H9 (cell line): ENCODE results near the gene FARP1. TPM values are rescaled to one million over a fixed set of nuclear protein-coding genes. Genes with fewer than 3 reads are reported as not detected.

Source experiments
- DNase-seq: peaks from one replicate; pipeline ENCODE4 v3.0.0-alpha.2; 2017
- H2AFZ ChIP-seq: one replicate; pipeline ENCODE4 v1.6.1; 2013; ENCODE audit warnings: mild to moderate bottlenecking, low read length, control low read depth, moderate library complexity
- H2AK5ac ChIP-seq: 2 replicates; pipeline ENCODE4 v1.6.1; 2013; ENCODE audit warnings: low read length, control low read depth, mixed read lengths; ENCODE audit not compliant: insufficient read length
- H2BK120ac ChIP-seq: one replicate; pipeline ENCODE4 v1.6.1; 2013; ENCODE audit warnings: low read depth, mild to moderate bottlenecking, low read length, control low read depth, inconsistent platforms; ENCODE audit not compliant: poor library complexity, severe bottlenecking
- H2BK12ac ChIP-seq: 2 replicates; pipeline ENCODE4 v1.6.1; 2013; ENCODE audit warnings: low read length, control low read depth, mixed read lengths, low read depth; ENCODE audit not compliant: insufficient read length
- H2BK15ac ChIP-seq: 2 replicates; pipeline ENCODE4 v1.6.1; 2013; ENCODE audit warnings: low read depth, low read length, control low read depth
- H2BK20ac ChIP-seq: one replicate; pipeline ENCODE4 v1.6.1; 2013; ENCODE audit warnings: low read depth, mild to moderate bottlenecking, low read length, control low read depth, inconsistent platforms; ENCODE audit not compliant: poor library complexity, severe bottlenecking
- H2BK5ac ChIP-seq: 2 replicates; pipeline ENCODE4 v1.6.1; 2013; ENCODE audit warnings: low read length, control low read depth, mixed read lengths; ENCODE audit not compliant: insufficient read length
- H3K14ac ChIP-seq: 2 replicates; pipeline ENCODE4 v1.6.1; 2013; ENCODE audit warnings: low read length, control low read depth; ENCODE audit not compliant: insufficient read depth
- H3K18ac ChIP-seq: 2 replicates; pipeline ENCODE4 v1.6.1; 2013; ENCODE audit warnings: low read depth, mild to moderate bottlenecking, mixed read lengths, low read length, control low read depth; ENCODE audit not compliant: insufficient read length
- H3K23ac ChIP-seq: 2 replicates; pipeline ENCODE4 v1.6.1; 2013; ENCODE audit warnings: low read length, control low read depth, mixed read lengths, low read depth; ENCODE audit not compliant: insufficient read length
- H3K23me2 ChIP-seq: 2 replicates; pipeline ENCODE4 v1.6.1; 2013; ENCODE audit warnings: low read depth, mild to moderate bottlenecking, mixed read lengths, low read length, control low read depth; ENCODE audit not compliant: insufficient read length, poor library complexity, severe bottlenecking
- H3K27ac ChIP-seq: 2 replicates; pipeline ENCODE4 v1.5.1; 2013; ENCODE audit warnings: low read length, control low read depth, mixed read lengths, low read depth; ENCODE audit not compliant: insufficient read length
- H3K27me3 ChIP-seq: 2 replicates; pipeline ENCODE4 v1.6.1; 2013; ENCODE audit warnings: low read length, control low read depth, inconsistent platforms; ENCODE audit not compliant: insufficient read depth
- H3K4ac ChIP-seq: 2 replicates; pipeline ENCODE4 v1.6.1; 2013; ENCODE audit warnings: low read depth, mild to moderate bottlenecking, control low read depth, inconsistent platforms, low read length, moderate library complexity
- H3K4me1 ChIP-seq: 2 replicates; pipeline ENCODE4 v1.6.1; 2013; ENCODE audit warnings: low read length, control low read depth, inconsistent platforms; ENCODE audit not compliant: insufficient read depth
- H3K4me2 ChIP-seq: 2 replicates; pipeline ENCODE4 v1.6.1; 2013; ENCODE audit warnings: low read length, control low read depth, mixed read lengths; ENCODE audit not compliant: insufficient read length, insufficient read depth
- H3K56ac ChIP-seq: 2 replicates; pipeline ENCODE4 v1.6.1; 2013; ENCODE audit warnings: low read depth, mild to moderate bottlenecking, mixed read lengths, low read length, control low read depth; ENCODE audit not compliant: insufficient read length
- H3K79me1 ChIP-seq: 2 replicates; pipeline ENCODE4 v1.6.1; 2013; ENCODE audit warnings: low read depth, mild to moderate bottlenecking, moderate library complexity, low read length, control low read depth, inconsistent platforms; ENCODE audit not compliant: insufficient read depth, poor library complexity, severe bottlenecking
- H3K79me2 ChIP-seq: 2 replicates; pipeline ENCODE4 v1.6.1; 2013; ENCODE audit warnings: low read length, control low read depth, inconsistent platforms; ENCODE audit not compliant: insufficient read depth
- H3K9ac ChIP-seq: 2 replicates; pipeline ENCODE4 v1.6.1; 2013; ENCODE audit warnings: low read length, control low read depth, mixed read lengths; ENCODE audit not compliant: insufficient read length; ENCODE audit errors: extremely low read depth
- H3K9me3 ChIP-seq: one replicate; pipeline ENCODE4 v1.6.1; 2013; ENCODE audit warnings: low read depth, low read length, inconsistent platforms; ENCODE audit not compliant: control insufficient read depth
- H3T11ph ChIP-seq: one replicate; pipeline ENCODE4 v1.6.1; 2013; ENCODE audit warnings: mild to moderate bottlenecking, low read length, control low read depth, inconsistent platforms
- H4K20me1 ChIP-seq: one replicate; pipeline ENCODE4 v1.6.1; 2013; ENCODE audit not compliant: control insufficient read depth, insufficient read length, insufficient read depth
- H4K5ac ChIP-seq: 2 replicates; pipeline ENCODE4 v1.6.1; 2013; ENCODE audit warnings: low read depth, mild to moderate bottlenecking, mixed read lengths, low read length, control low read depth; ENCODE audit not compliant: insufficient read length
- H4K8ac ChIP-seq: replicated peaks from 2 replicates; pipeline ENCODE4 v1.6.1; 2013; ENCODE audit warnings: low read length, control low read depth, mixed read lengths, low read depth; ENCODE audit not compliant: insufficient read length
- H4K91ac ChIP-seq: 2 replicates; pipeline ENCODE4 v1.6.1; 2013; ENCODE audit warnings: low read depth, mild to moderate bottlenecking, moderate library complexity, mixed read lengths, low read length, control low read depth; ENCODE audit not compliant: insufficient read length
- H3K27ac Mint-ChIP-seq, 3 experiments: 2 replicates in 2 of 3; 3 replicates in 1 of 3; pipeline ENCODE4 v1.8.0; 2020 to 2021; ENCODE audit warnings: mixed read lengths in 3 of 3, mild to moderate bottlenecking in 1 of 3, moderate library complexity in 1 of 3
- H3K27me3 Mint-ChIP-seq: 2 replicates; pipeline ENCODE4 v1.8.0; 2021; ENCODE audit warnings: low read depth, mild to moderate bottlenecking, moderate library complexity, mixed read lengths
- H3K36me3 Mint-ChIP-seq, 3 experiments: 2 replicates in 2 of 3; 3 replicates in 1 of 3; pipeline ENCODE4 v1.8.0; 2020 to 2021; ENCODE audit warnings: low read depth in 3 of 3, mixed read lengths in 3 of 3; ENCODE audit not compliant: insufficient read depth in 1 of 3
- H3K4me1 Mint-ChIP-seq, 2 experiments: 2 replicates each; pipeline ENCODE4 v1.8.0; 2020; ENCODE audit warnings: mixed read lengths in 2 of 2
- H3K4me3 Mint-ChIP-seq, 2 experiments: 2 replicates in 1 of 2; 3 replicates in 1 of 2; pipeline ENCODE4 v1.8.0; 2020 to 2021; ENCODE audit warnings: mild to moderate bottlenecking in 2 of 2, mixed read lengths in 2 of 2, moderate library complexity in 1 of 2
- H3K9me3 Mint-ChIP-seq, 2 experiments: 2 replicates in 1 of 2; 3 replicates in 1 of 2; pipeline ENCODE4 v1.8.0; 2020; ENCODE audit warnings: mild to moderate bottlenecking in 2 of 2, mixed read lengths in 2 of 2, moderate library complexity in 1 of 2
- CTCF ChIP-seq: fragments of 200-600 bp; sonication (generic); conservative IDR thresholded peaks from 3 replicates; pipeline ENCODE4 v1.8.0; 2021; ENCODE audit warnings: antibody characterized with exemption, mild to moderate bottlenecking
- WGBS: extraction: QIAGEN DNeasy Blood & Tissue Kit; methylation state at CpG from one replicate; pipeline ENCODE4 v1.1.7; 2013; ENCODE audit warnings: missing lambda C conversion rate, low lambda C conversion rate, mixed read lengths; ENCODE audit not compliant: insufficient read length; ENCODE audit errors: extremely low coverage; 5-methylcytosine and 5-hydroxymethylcytosine counted together
- total RNA-seq: library from RNA; stranded (reverse); gene quantifications from 2 replicates; pipeline ENCODE4 v1.2.1, GENCODE V29; 2021

The FARP1 gene
- total RNA-seq, 1 experiment from 2014 or later: 95.9 TPM

- Histone ChIP-seq H2BK12ac (no peak overlapping the region), H3K56ac (no peak overlapping the region), H3T11ph (no peak overlapping the region), H3K27ac (no peak overlapping the region), H4K91ac (no peak overlapping the region), H3K4me2 (no peak overlapping the region), H4K20me1 (no peaks in the 10 kb centered on the region), H3K9me3 (no peaks in the 10 kb centered on the region), H2AK5ac (no peak overlapping the region), H2BK15ac (no peak overlapping the region), H3K79me2 (no peaks in the 10 kb centered on the region; the same call in 1 of the 2 replicates), H3K79me1 (peaks cover 3% of the 10 kb centered on the region), H3K18ac (no peak overlapping the region), H3K23ac (no peak overlapping the region), H4K5ac (no peak overlapping the region), H3K23me2 (no peaks in the 10 kb centered on the region), H3K27me3 (no peaks in the 10 kb centered on the region), H2AFZ (no peak overlapping the region), H4K8ac (no peak overlapping the region), H2BK20ac (no peak overlapping the region), H3K4me1 (peaks cover 15% of the 10 kb centered on the region), H3K4ac (no peak overlapping the region), H2BK5ac (no peak overlapping the region), H3K14ac (no peak overlapping the region), H3K9ac (no peak overlapping the region), H2BK120ac (no peak overlapping the region)
- peaks cover 56 to 59% of the 10 kb centered on the region in 2 experiments for H3K4me1 Mint-ChIP-seq
- no CpG with 5 or more reads among the region's 5 CpGs for WGBS
- no peaks in the 10 kb centered on the region for H3K27me3 Mint-ChIP-seq
- peak overlapping the region; percentile 91 to 98 (median 93); a peak in 6 of 7 replicates for H3K27ac Mint-ChIP-seq
- no peak for DNase-seq
- H3K4me3 Mint-ChIP-seq: peak overlapping the region; percentile 25 to 42; a peak in 2 of 5 replicates
- TF ChIP-seq CTCF: no peak
- H3K9me3 Mint-ChIP-seq: peaks cover 11 to 17% of the 10 kb centered on the region in 2 experiments; a peak in 4 of 5 replicates
- peaks cover 15 to 22% (median 22%) of the 10 kb centered on the region in 3 experiments for H3K36me3 Mint-ChIP-seq
Measured at GRCh38 chr13:98332691-98333090, 189.8 kb downstream of the FARP1 start.
